Sigmoid colon (tissue), 7 donors: ENCODE measurements around the gene KRT7. TPM values are rescaled to one million over a fixed set of nuclear protein-coding genes. Genes with fewer than 3 reads are reported as not detected.

Experiments used
- DNase-seq: peaks from one replicate; pipeline ENCODE4 v3.0.0-alpha.2; 2019
- H3K27ac ChIP-seq, 4 donors: fragments of 200-600 bp; sonication (generic); one replicate each; pipeline ENCODE4 v1.5.1; 2016 to 2019; ENCODE audit warnings: mild to moderate bottlenecking in 1 of 4
- H3K27me3 ChIP-seq, 3 donors: fragments of 200-600 bp; sonication (generic); one replicate each; pipeline ENCODE4 v1.5.1; 2019; ENCODE audit warnings: mild to moderate bottlenecking in 1 of 3
- H3K36me3 ChIP-seq, 4 donors: fragments of 200-600 bp; sonication (generic); one replicate each; pipeline ENCODE4 v1.5.1; 2016 to 2019
- H3K4me1 ChIP-seq, 4 donors: fragments of 200-600 bp; sonication (generic); one replicate each; pipeline ENCODE4 v1.5.1; 2017 to 2019
- H3K4me3 ChIP-seq, 4 donors: fragments of 200-600 bp; sonication (generic); one replicate each; pipeline ENCODE4 v1.5.1; 2017 to 2019; ENCODE audit warnings: mild to moderate bottlenecking in 2 of 4, moderate library complexity in 1 of 4
- H3K9me3 ChIP-seq, 4 donors: fragments of 200-600 bp in 3 of 4; sonication (generic) in 3 of 4; one replicate each; pipeline versions ENCODE4 v1.5.1 to v1.6.1; 2013 to 2019
- CTCF ChIP-seq, 4 experiments: fragments of 450-650 bp in 3 of 4; fragments of 200-600 bp in 1 of 4; IDR thresholded peaks; one replicate each; pipeline ENCODE4 v1.5.1; 2016 to 2019; ENCODE audit warnings: antibody characterized with exemption in 4 of 4, mild to moderate bottlenecking in 3 of 4, moderate library complexity in 2 of 4
- EP300 ChIP-seq, 4 donors: sonication (generic); formaldehyde crosslinking; IDR thresholded peaks; one replicate each; pipeline ENCODE4 v1.6.1; 2017; ENCODE audit warnings: antibody characterized with exemption in 4 of 4
- POLR2A ChIP-seq, 2 donors: fragments of 450-650 bp; IDR thresholded peaks; one replicate each; pipeline ENCODE4 v1.6.1; 2016; ENCODE audit warnings: antibody characterized with exemption in 2 of 2, mild to moderate bottlenecking in 2 of 2, moderate library complexity in 2 of 2
- POLR2AphosphoS5 ChIP-seq, 4 donors: sonication (generic); formaldehyde crosslinking; IDR thresholded peaks; one replicate each; pipeline ENCODE4 v1.6.1; 2017; ENCODE audit warnings: antibody characterized with exemption in 4 of 4
- WGBS, 2 donors: extraction: QIAGEN DNeasy Blood & Tissue Kit; methylation state at CpG; one replicate each; pipeline ENCODE4 v1.1.7; 2013; 5-methylcytosine and 5-hydroxymethylcytosine counted together
- intact Hi-C: fragments of 100-400 bp; cut with DNase I; formaldehyde crosslinking; loops from one replicate; pipeline ENCODE4 v1.15.1; 2023
- polyA plus RNA-seq, 3 donors: library from polyadenylated mRNA; stranded (reverse); fragments of 200-250 nt; gene quantifications; one replicate each; pipeline ENCODE4 v1.2.3, GENCODE V29; 2013
- total RNA-seq, 4 donors: library from RNA; depleted of rRNA; stranded (reverse); fragments of >200 nt; gene quantifications; one replicate each; pipeline ENCODE4 v1.1.0, GENCODE V29; 2016
- donor health status: healthy with polysubstance abuse.
- donor health status: Bipolar disorder and iron deficiency.
- donor health status: healthy.

The KRT7 gene
- total and polyA plus RNA-seq, 7 donors = 0.27 to 12.0 (median 2.4) TPM; not detected in 2

GRCh38 chr12:52291267-52291935, 58.4 kb downstream of the KRT7 start, which contains the start of gene KRT81:
TSS of gene KRT81 (minus strand) at chr12:52291534. CDS start at chr12:52291465, 69 bp downstream.
- H3K9me3 ChIP-seq = no peaks in the 10 kb centered on the region
- no peak for DNase-seq
- 55 to 68% methylated on average over 24 to 25 of the region's 32 CpGs for WGBS, 2 donors
- TF ChIP-seq POLR2AphosphoS5 (IDR thresholded peaks at IDR 0.05) (no peak), POLR2A (IDR thresholded peaks at IDR 0.05) (no peak), CTCF (IDR thresholded peaks at IDR 0.05) (no peak)
- intact Hi-C loops = no loop called here
- no peak within 1 kb of the TSS for H3K4me3 ChIP-seq
- H3K27me3 ChIP-seq = no peaks in the 10 kb centered on the region
- no peak within 1 kb of the TSS for H3K27ac ChIP-seq
- H3K36me3 ChIP-seq = no peaks in the 10 kb centered on the region
- H3K4me1 ChIP-seq = no peaks in the 10 kb centered on the region

GRCh38 chr12:52293926-52294325, 60.9 kb downstream of the KRT7 start:
- H3K27me3 ChIP-seq = no peaks in the 10 kb centered on the region
- intact Hi-C loops = no loop called here
- WGBS, 2 donors = 82 to 87% methylated on average over 1 of the region's 1 CpG
- TF ChIP-seq EP300 (IDR thresholded peaks at IDR 0.05) = no peak
- no peak for TF ChIP-seq POLR2AphosphoS5 (IDR thresholded peaks at IDR 0.05)
- no peak for TF ChIP-seq POLR2A (IDR thresholded peaks at IDR 0.05)
- TF ChIP-seq CTCF (IDR thresholded peaks at IDR 0.05) = no peak
- H3K9me3 ChIP-seq = no peaks in the 10 kb centered on the region
- H3K27ac ChIP-seq = no peak overlapping the region
- DNase-seq = no peak
- no peak overlapping the region for H3K4me3 ChIP-seq
- no peaks in the 10 kb centered on the region for H3K36me3 ChIP-seq
- H3K4me1 ChIP-seq = no peaks in the 10 kb centered on the region

- Histone ChIP-seq H3K9me3 (no peaks in the 10 kb centered on the region), H3K27ac (no peak overlapping the region), H3K27me3 (no peaks in the 10 kb centered on the region), H3K4me3 (no peak overlapping the region), H3K4me1 (no peaks in the 10 kb centered on the region), H3K36me3 (no peaks in the 10 kb centered on the region)
- TF ChIP-seq EP300 (IDR thresholded peaks at IDR 0.05) = no peak
- no peak for TF ChIP-seq POLR2AphosphoS5 (IDR thresholded peaks at IDR 0.05)
- TF ChIP-seq CTCF (IDR thresholded peaks at IDR 0.05) = no peak
- TF ChIP-seq POLR2A (IDR thresholded peaks at IDR 0.05) = no peak
- 21 to 40% methylated on average over 1 of the region's 1 CpG for WGBS, 2 donors
- no peak for DNase-seq
- intact Hi-C loops = no loop called here
Measured at GRCh38 chr12:52294803-52295202, 61.8 kb downstream of the KRT7 start.

GRCh38 chr12:52295663-52296062, 62.6 kb downstream of the KRT7 start:
- DNase-seq = no peak
- H3K27ac ChIP-seq = no peak overlapping the region
- H3K36me3 ChIP-seq = no peaks in the 10 kb centered on the region
- H3K4me3 ChIP-seq = no peak overlapping the region
- no peaks in the 10 kb centered on the region for H3K4me1 ChIP-seq
- no peaks in the 10 kb centered on the region for H3K9me3 ChIP-seq
- no peaks in the 10 kb centered on the region for H3K27me3 ChIP-seq
- intact Hi-C loops = no loop called here
- 82 to 89% methylated on average over 1 of the region's 1 CpG for WGBS, 2 donors
- TF ChIP-seq POLR2A (IDR thresholded peaks at IDR 0.05) (no peak), POLR2AphosphoS5 (IDR thresholded peaks at IDR 0.05) (no peak)

GRCh38 chr12:52296572-52297215, 63.7 kb downstream of the KRT7 start:
- 93 to 94% methylated on average over 5 of the region's 5 CpGs for WGBS, 2 donors
- TF ChIP-seq EP300 (IDR thresholded peaks at IDR 0.05) = no peak
- no peak for TF ChIP-seq POLR2A (IDR thresholded peaks at IDR 0.05)
- no peak for TF ChIP-seq CTCF (IDR thresholded peaks at IDR 0.05)
- TF ChIP-seq POLR2AphosphoS5 (IDR thresholded peaks at IDR 0.05) = no peak
- H3K9me3 ChIP-seq = no peaks in the 10 kb centered on the region
- no peak overlapping the region for H3K4me3 ChIP-seq
- no peak overlapping the region for H3K27ac ChIP-seq
- H3K27me3 ChIP-seq = no peaks in the 10 kb centered on the region
- no peaks in the 10 kb centered on the region for H3K4me1 ChIP-seq
- intact Hi-C loops = no loop called here
- no peaks in the 10 kb centered on the region for H3K36me3 ChIP-seq
- peak; percentile 19 for DNase-seq
